K562 (cell line): ENCODE data around the gene EIF4G2. TPM values are rescaled to one million over a fixed set of nuclear protein-coding genes. Genes with fewer than 3 reads are reported as not detected.

Experiments
- GMEB1 ChIP-seq: fragments of 250-450 bp; sonication (Bioruptor Pico); IDR thresholded peaks from 2 replicates; pipeline ENCODE4 v1.4.0; 2020; ENCODE audit warnings: mild to moderate bottlenecking
- RBM14 ChIP-seq: fragments of 200-400 bp; formaldehyde crosslinking; IDR thresholded peaks from 2 replicates; pipeline ENCODE4 v1.6.1; 2018; ENCODE audit warnings: low read depth, mild to moderate bottlenecking, low read length, moderate library complexity, borderline replicate concordance; ENCODE audit not compliant: insufficient read depth
- REST ChIP-seq, 2 experiments: fragments of 450-650 bp; formaldehyde crosslinking in 1 of 2; IDR thresholded peaks; 2 replicates each; pipeline versions ENCODE4 v1.4.0 to v1.6.1; 2014 to 2020; ENCODE audit warnings: mild to moderate bottlenecking in 2 of 2, borderline replicate concordance in 1 of 2, low read depth in 1 of 2
- SMAD2 ChIP-seq: fragments of 150-350 bp; IDR thresholded peaks from 2 replicates; pipeline ENCODE4 v1.6.1; 2014; ENCODE audit warnings: low read depth, mild to moderate bottlenecking, low read length
- SMC3 ChIP-seq: conservative IDR thresholded peaks from 2 replicates; pipeline ENCODE4 v1.6.1; 2011; ENCODE audit warnings: low read depth, low read length, improper control_type of control experiment; ENCODE audit not compliant: insufficient read depth
- ZNF175 ChIP-seq: fragments of 200-800 bp; sonication (Bioruptor generic); IDR thresholded peaks from 2 replicates; pipeline ENCODE4 v1.6.1; 2016; ENCODE audit warnings: low read depth, mild to moderate bottlenecking, missing genetic modification characterization, missing compliant biosample characterization
- ZNF324 ChIP-seq: fragments of 250-450 bp; sonication (Bioruptor Pico); IDR thresholded peaks from 2 replicates; pipeline ENCODE4 v1.4.0; 2020; ENCODE audit warnings: mild to moderate bottlenecking
- polyA plus RNA-seq, 8 experiments: library from polyadenylated mRNA; depleted of rRNA in 4 of 8; stranded (reverse) in 5 of 8; unstranded in 3 of 8; fragments of >200 nt; fragmentation: Nextera tagmentation in 2 of 8; fragmentation: Illumina TruSeq in 1 of 8; extraction: Ambion mirVana in 2 of 8; extraction: Trizol in 1 of 8; gene quantifications; 2 replicates each; pipeline versions ENCODE4 v1.2.1 to v1.2.3, GENCODE V29; 2011 to 2014; ENCODE audit warnings: inconsistent platforms in 1 of 8, missing spikeins in 1 of 8
- total RNA-seq, 7 experiments: library from RNA; depleted of rRNA in 6 of 7; stranded (reverse); fragments of >200 nt in 6 of 7; fragmentation: Illumina TruSeq in 2 of 7; extraction: Trizol in 2 of 7; gene quantifications; 2 replicates each; pipeline versions ENCODE4 v1.2.1 to v1.2.3, GENCODE V29; 2011 to 2021; ENCODE audit warnings: low replicate concordance in 1 of 7
- TF ChIP-seq, protein P1 (sequence below), 2 experiments: fragments of 450-650 bp in 1 of 2; sonication (generic) in 1 of 2; formaldehyde crosslinking in 1 of 2; IDR thresholded peaks in 1 of 2; conservative IDR thresholded peaks in 1 of 2; 2 replicates each; pipeline versions ENCODE4 v1.6.1 to v1.8.1; 2016 to 2023; ENCODE audit warnings: mild to moderate bottlenecking in 2 of 2, moderate library complexity in 2 of 2, inconsistent platforms in 1 of 2, missing genetic modification reagents in 1 of 2

EIF4G2 gene
- total and polyA plus RNA-seq, 9 of the 15 experiments (the other 6 are each of a cell fraction or from before 2014, with no cell fraction given): 206 to 790 (median 646) TPM

GRCh38 chr11:10770626-10771254, 38.0 kb downstream of the EIF4G2 start (continued):
- no peak for TF ChIP-seq ZNF175 (CRISPR knock-in tag)
- no peak for TF ChIP-seq RBM14
- TF ChIP-seq GMEB1 (CRISPR knock-in tag): no peak
- TF ChIP-seq ZNF324 (CRISPR knock-in tag): no peak
- no peak for TF ChIP-seq SMAD2
- TF ChIP-seq REST (IDR thresholded peaks at IDR 0.05; ENCODE audit: borderline replicate concordance): peak; percentile 28; the same call in 1 of the 2 replicates
- no peak for TF ChIP-seq REST (CRISPR knock-in tag; IDR thresholded peaks at IDR 0.05; ENCODE audit: low read depth)
- TF ChIP-seq, protein P1, sequence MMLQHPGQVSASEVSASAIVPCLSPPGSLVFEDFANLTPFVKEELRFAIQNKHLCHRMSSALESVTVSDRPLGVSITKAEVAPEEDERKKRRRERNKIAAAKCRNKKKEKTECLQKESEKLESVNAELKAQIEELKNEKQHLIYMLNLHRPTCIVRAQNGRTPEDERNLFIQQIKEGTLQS (IDR thresholded peaks at IDR 0.05): no peak
- TF ChIP-seq, protein P1 (CRISPR knock-in tag; conservative IDR thresholded peaks at IDR 0.05): no peak
- TF ChIP-seq SMC3: peak; percentile 51
